GM12892 (cell line): ENCODE data around the gene DNAJB6.

ENCODE experiments used
- DNase-seq: peaks from one replicate; pipeline ENCODE4 v3.0.0; 2011; ENCODE audit not compliant: insufficient read length
- FAIRE-seq: peaks from 2 replicates; lab custom pipeline; 2011; peaks lifted over from hg19 to GRCh38; lab: Jason Lieb, UNC
- POLR2A ChIP-seq: IDR thresholded peaks from 2 replicates; pipeline ENCODE4 v1.6.1; 2011; ENCODE audit warnings: low read depth, low read length, control low read depth
- POLR2AphosphoS5 ChIP-seq: IDR thresholded peaks from 2 replicates; pipeline ENCODE4 v1.6.1; 2011; ENCODE audit warnings: low read depth, low read length, control low read depth
- TAF1 ChIP-seq: IDR thresholded peaks from 2 replicates; pipeline ENCODE4 v1.6.1; 2011; ENCODE audit warnings: low read depth, mild to moderate bottlenecking, control low read depth, low read length, borderline replicate concordance

The DNAJB6 gene

GRCh38 chr7:157335236-157335635 lies 1.6 kb upstream of the DNAJB6 start:
- TF ChIP-seq TAF1 (no peak), POLR2A (no peak), POLR2AphosphoS5 (no peak)
- DNase-seq (no peak), FAIRE-seq (no peak)

- FAIRE-seq (no peak), DNase-seq (no peak)
- no peak for TF ChIP-seq POLR2A
- no peak for TF ChIP-seq TAF1
- TF ChIP-seq POLR2AphosphoS5, result no peak
Observed at GRCh38 chr7:157335991-157336382, 817 bp upstream of the DNAJB6 start.

GRCh38 chr7:157337316-157338149 lies 729 bp downstream of the DNAJB6 start:
- FAIRE-seq (peak; percentile 66), DNase-seq (peak; percentile 73)
- TF ChIP-seq TAF1 (no peak), POLR2AphosphoS5 (no peak), POLR2A (no peak)

- DNase-seq (no peak), FAIRE-seq (peak; percentile 38)
- TF ChIP-seq TAF1 (no peak), POLR2A (no peak), POLR2AphosphoS5 (no peak)
Observed at GRCh38 chr7:157339777-157340677, 3.2 kb downstream of the DNAJB6 start.

GRCh38 chr7:157347217-157347904 lies 10.6 kb downstream of the DNAJB6 start:
- no peak for DNase-seq
- TF ChIP-seq TAF1 (no peak), POLR2AphosphoS5 (no peak), POLR2A (no peak)
- FAIRE-seq, result no peak

GRCh38 chr7:157348548-157348947 lies 11.7 kb downstream of the DNAJB6 start:
- TF ChIP-seq POLR2A (no peak), TAF1 (no peak), POLR2AphosphoS5 (no peak)
- DNase-seq, result no peak
- no peak for FAIRE-seq

GRCh38 chr7:157352516-157352915 lies 15.7 kb downstream of the DNAJB6 start:
- no peak for DNase-seq

GRCh38 chr7:157355784-157356511 lies 19.1 kb downstream of the DNAJB6 start:
- DNase-seq (no peak), FAIRE-seq (no peak)
- TF ChIP-seq POLR2A (no peak), TAF1 (no peak), POLR2AphosphoS5 (no peak)

More at GRCh38 chr7:157352516-157352915, 15.7 kb downstream of the DNAJB6 start:
- FAIRE-seq, result peak; percentile 70
- TF ChIP-seq POLR2A, result no peak
- TF ChIP-seq POLR2AphosphoS5, result no peak
- no peak for TF ChIP-seq TAF1

GRCh38 chr7:157357129-157358040 lies 20.6 kb downstream of the DNAJB6 start:
- peak; percentile 65 for FAIRE-seq
- DNase-seq, result peak; percentile 41
- TF ChIP-seq POLR2AphosphoS5 (no peak), POLR2A (no peak), TAF1 (no peak)
